PC-3 (cell line): ENCODE data around the gene MYOC. TPM values are rescaled to one million over a fixed set of nuclear protein-coding genes. Genes with fewer than 3 reads are reported as not detected.

Experiments
- ATAC-seq: fragments of 200-7000 bp; cut with Tn5 transposase; 2 replicates; pipeline ENCODE4 v1.9.1; 2020; ENCODE audit warnings: mild to moderate bottlenecking, moderate library complexity
- BruUV-seq: library from RNA; stranded (reverse); fragments of 400-500 nt; replicated peaks from 2 replicates; lab custom pipeline; 2021; lab: Mats Ljungman, UMichigan
- CTCF ChIA-PET: fragments of 300-600 bp; sonication (Branson Sonifier 250); formaldehyde crosslinking; loops from one replicate; lab custom pipeline; 2022; ENCODE audit warnings: antibody characterized with exemption; lab: Charles Lee
- POLR2A ChIA-PET: fragments of 300-600 bp; sonication (Branson Sonifier 250); formaldehyde crosslinking; loops from one replicate; lab custom pipeline; 2022; ENCODE audit warnings: antibody characterized with exemption; ENCODE audit not compliant: unreplicated experiment; lab: Charles Lee
- DNase-seq: peaks from one replicate; pipeline ENCODE4 v3.0.0-alpha.2; 2015
- H2AFZ ChIP-seq: fragments of 300-600 bp; sonication (generic); 2 replicates; pipeline ENCODE4 v1.6.0; 2016; ENCODE audit warnings: antibody characterized with exemption, low read length
- H3F3A ChIP-seq: fragments of 300-600 bp; sonication (generic); one replicate; pipeline ENCODE4 v1.6.0; 2017; ENCODE audit warnings: antibody characterized with exemption, low read length, control low read depth, mild to moderate bottlenecking; ENCODE audit not compliant: unreplicated experiment
- H3K27ac ChIP-seq: fragments of 300-600 bp; sonication (generic); 2 replicates; pipeline ENCODE4 v1.5.1; 2016; ENCODE audit warnings: mild to moderate bottlenecking, low read length
- H3K27me3 ChIP-seq: fragments of 300-600 bp; sonication (generic); 2 replicates; pipeline ENCODE4 v1.6.1; 2016; ENCODE audit warnings: low read length, mixed read lengths
- H3K36me3 ChIP-seq: fragments of 300-600 bp; sonication (generic); 2 replicates; pipeline ENCODE4 v1.6.1; 2016; ENCODE audit warnings: low read depth, mixed run types, low read length, mixed read lengths
- H3K4me1 ChIP-seq: fragments of 300-600 bp; sonication (generic); 2 replicates; pipeline ENCODE4 v1.5.1; 2016; ENCODE audit warnings: low read length; ENCODE audit not compliant: insufficient read depth
- H3K4me2 ChIP-seq: fragments of 300-600 bp; sonication (generic); 2 replicates; pipeline ENCODE4 v1.6.0; 2016; ENCODE audit warnings: low read length
- H3K4me3 ChIP-seq: fragments of 300-600 bp; sonication (generic); 2 replicates; pipeline ENCODE4 v1.5.1; 2016; ENCODE audit warnings: mild to moderate bottlenecking, low read length, mixed read lengths
- H3K79me2 ChIP-seq: fragments of 300-600 bp; sonication (generic); 2 replicates; pipeline ENCODE4 v1.6.1; 2017; ENCODE audit warnings: low read length, mixed read lengths
- H3K9ac ChIP-seq: fragments of 300-600 bp; sonication (generic); 2 replicates; pipeline ENCODE4 v1.6.0; 2016; ENCODE audit warnings: mild to moderate bottlenecking, low read length
- H3K9me2 ChIP-seq: fragments of 300-600 bp; sonication (generic); replicated peaks from 2 replicates; pipeline ENCODE4 v1.6.1; 2016; ENCODE audit warnings: mixed run types, low read length, mixed read lengths
- H3K9me3 ChIP-seq: fragments of 300-600 bp; sonication (generic); 2 replicates; pipeline ENCODE4 v1.6.1; 2016; ENCODE audit warnings: low read length, mixed read lengths
- H4K20me1 ChIP-seq: fragments of 300-600 bp; sonication (generic); 2 replicates; pipeline ENCODE4 v1.6.1; 2016; ENCODE audit warnings: low read length, mixed read lengths
- CTCF ChIP-seq: fragments of 300-600 bp; sonication (generic); conservative IDR thresholded peaks from 2 replicates; pipeline ENCODE4 v1.5.1; 2017; ENCODE audit warnings: antibody characterized with exemption, low read depth, mild to moderate bottlenecking, low read length
- EZH2 ChIP-seq: fragments of 300-600 bp; sonication (generic); IDR thresholded peaks from one replicate; pipeline ENCODE4 v1.6.1; 2017; ENCODE audit warnings: antibody characterized with exemption, mild to moderate bottlenecking, low read length; ENCODE audit not compliant: unreplicated experiment
- EZH2phosphoT487 ChIP-seq: fragments of 300-600 bp; sonication (generic); IDR thresholded peaks from 2 replicates; pipeline ENCODE4 v1.6.1; 2018; ENCODE audit warnings: mild to moderate bottlenecking, antibody characterized with exemption, low read length, borderline replicate concordance
- intact Hi-C: fragments of 100-400 bp; cut with micrococcal nuclease; formaldehyde crosslinking; loops from 2 replicates; pipeline ENCODE4 v1.9.0; 2023
- total RNA-seq: library from RNA; depleted of rRNA; stranded (reverse); fragments of >200 nt; gene quantifications from 2 replicates; pipeline ENCODE4 v1.2.3, GENCODE V29; 2014

Gene MYOC
- total RNA-seq, 1 experiment from 2014 or later: not detected

- Histone ChIP-seq H3F3A (no peaks in the 10 kb centered on the region), H3K9me3 (no peaks in the 10 kb centered on the region), H3K4me2 (no peak overlapping the region), H3K27ac (no peak overlapping the region), H3K9ac (no peak overlapping the region), H3K27me3 (peaks cover 34% of the 10 kb centered on the region), H3K4me3 (no peak overlapping the region), H3K4me1 (no peaks in the 10 kb centered on the region), H3K36me3 (no peaks in the 10 kb centered on the region), H2AFZ (no peak overlapping the region), H4K20me1 (no peaks in the 10 kb centered on the region), H3K79me2 (no peaks in the 10 kb centered on the region), H3K9me2 (no peaks in the 10 kb centered on the region)
- DNase-seq (no peak), ATAC-seq (peak; percentile 7; the same call in 1 of the 2 replicates)
- BruUV-seq: no TSS peak
- intact Hi-C loops: no loop called here
- ChIA-PET CTCF (no interaction called here), POLR2A (no interaction called here)
- TF ChIP-seq CTCF: no peak
- TF ChIP-seq EZH2phosphoT487: no peak
- no peak for TF ChIP-seq EZH2
These were observed 14.4 kb downstream of the MYOC start for GRCh38 chr1:171637928-171638576.

- no peak overlapping the region for H2AFZ ChIP-seq
These were observed 16.3 kb downstream of the MYOC start for GRCh38 chr1:171636141-171636540.

More at GRCh38 chr1:171636141-171636540, 16.3 kb downstream of the MYOC start:
- Histone ChIP-seq H3K36me3 (no peaks in the 10 kb centered on the region), H3K9me3 (no peaks in the 10 kb centered on the region), H4K20me1 (no peaks in the 10 kb centered on the region), H3K27me3 (peaks cover 50% of the 10 kb centered on the region), H3K79me2 (no peaks in the 10 kb centered on the region), H3K4me2 (no peak overlapping the region), H3K9ac (no peak overlapping the region), H3K9me2 (no peaks in the 10 kb centered on the region), H3K4me1 (no peaks in the 10 kb centered on the region), H3K4me3 (no peak overlapping the region), H3K27ac (no peak overlapping the region), H3F3A (no peaks in the 10 kb centered on the region)
- intact Hi-C loops: no loop called here
- no peak for TF ChIP-seq EZH2phosphoT487
- no peak for TF ChIP-seq EZH2
- no peak for TF ChIP-seq CTCF
- BruUV-seq: no TSS peak
- DNase-seq: peak; percentile 33
- POLR2A ChIA-PET: no interaction called here
- no peak for ATAC-seq
- CTCF ChIA-PET: no interaction called here
